Esophagus (tissue), 2 donors: Measurements from ENCODE around the gene FAF2. TPM values are rescaled to one million over a fixed set of nuclear protein-coding genes. Genes with fewer than 3 reads are reported as not detected.

Experiments
- H3K27ac ChIP-seq, 2 donors: one replicate each; pipeline ENCODE4 v1.5.1; 2013; ENCODE audit warnings: low read depth in 2 of 2, mild to moderate bottlenecking in 2 of 2, inconsistent platforms in 1 of 2, low read length in 1 of 2, moderate library complexity in 1 of 2
- H3K27me3 ChIP-seq, 2 donors: one replicate each; pipeline ENCODE4 v1.6.1; 2013; ENCODE audit warnings: low read length in 2 of 2, control low read depth in 1 of 2, mild to moderate bottlenecking in 1 of 2; ENCODE audit not compliant: insufficient read depth in 2 of 2, control insufficient read depth in 1 of 2
- H3K36me3 ChIP-seq, 2 donors: one replicate each; pipeline ENCODE4 v1.6.1; 2013; ENCODE audit warnings: low read length in 1 of 2; ENCODE audit not compliant: control insufficient read depth in 2 of 2, insufficient read depth in 2 of 2
- H3K4me1 ChIP-seq, 2 donors: one replicate each; pipeline ENCODE4 v1.6.1; 2013; ENCODE audit warnings: low read length in 1 of 2; ENCODE audit not compliant: control insufficient read depth in 2 of 2, insufficient read depth in 2 of 2
- H3K4me3 ChIP-seq, 2 donors: one replicate each; pipeline ENCODE4 v1.5.1; 2013; ENCODE audit warnings: low read length in 2 of 2, mild to moderate bottlenecking in 2 of 2, low read depth in 1 of 2, moderate library complexity in 1 of 2
- H3K9me3 ChIP-seq, 2 donors: one replicate each; pipeline ENCODE4 v1.6.1; 2013; ENCODE audit warnings: mild to moderate bottlenecking in 2 of 2, low read depth in 1 of 2, low read length in 1 of 2, moderate library complexity in 1 of 2; ENCODE audit not compliant: control insufficient read depth in 2 of 2, insufficient read depth in 1 of 2
- WGBS, 2 donors: extraction: QIAGEN DNeasy Blood & Tissue Kit; methylation state at CpG; one replicate each; pipeline ENCODE4 v1.1.7; 2013; 5-methylcytosine and 5-hydroxymethylcytosine counted together
- polyA plus RNA-seq, 2 donors: library from polyadenylated mRNA; stranded (reverse); fragments of 200-250 nt; gene quantifications; one replicate each; pipeline ENCODE4 v1.2.3, GENCODE V29; 2013
- donor health status: healthy with polysubstance abuse.
- donor health status: Bipolar disorder and iron deficiency.

The FAF2 gene
- polyA plus RNA-seq, 2 donors, result 9.7 to 12.6 TPM

DNA sequence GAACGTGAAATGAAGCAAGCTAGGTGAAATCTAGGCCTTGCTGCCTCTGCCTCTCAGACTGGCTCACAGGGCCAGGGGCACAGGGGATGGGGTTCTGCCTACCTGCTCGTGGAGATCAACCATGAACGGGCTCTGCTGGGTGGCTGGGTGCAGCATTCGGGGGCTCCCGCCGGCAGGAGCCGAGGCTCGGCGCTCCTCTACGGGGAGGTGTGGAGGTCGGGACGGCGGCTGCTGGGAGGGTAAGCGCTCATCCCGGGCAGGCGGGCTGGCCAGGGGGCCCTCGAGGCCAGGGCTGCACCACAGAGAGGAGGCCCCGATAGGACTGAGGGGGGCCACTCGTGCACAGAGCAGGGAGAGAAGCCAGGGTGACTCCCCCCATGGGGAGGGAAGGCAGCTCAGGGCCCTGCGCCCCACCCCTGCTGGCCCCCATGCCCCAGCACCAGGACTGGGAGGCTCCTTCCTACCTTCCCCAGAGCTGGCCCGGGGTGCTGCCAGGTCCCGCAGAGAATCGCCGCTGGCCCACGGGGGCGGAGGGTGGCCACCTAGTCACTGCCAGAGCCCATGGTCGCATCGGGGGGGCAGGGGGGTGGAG, 83.8 kb downstream of the FAF2 start:
- Histone ChIP-seq H3K27me3 (no peaks in the 10 kb centered on the region), H3K4me3 (no peak overlapping the region), H3K27ac (no peak overlapping the region), H3K4me1 (peaks cover 8 to 54% of the 10 kb centered on the region in 2 donors), H3K36me3 (peaks cover 2 to 39% of the 10 kb centered on the region in 2 donors), H3K9me3 (no peaks in the 10 kb centered on the region)
- 76 to 85% methylated on average over 26 to 28 of the region's 28 CpGs for WGBS, 2 donors

DNA sequence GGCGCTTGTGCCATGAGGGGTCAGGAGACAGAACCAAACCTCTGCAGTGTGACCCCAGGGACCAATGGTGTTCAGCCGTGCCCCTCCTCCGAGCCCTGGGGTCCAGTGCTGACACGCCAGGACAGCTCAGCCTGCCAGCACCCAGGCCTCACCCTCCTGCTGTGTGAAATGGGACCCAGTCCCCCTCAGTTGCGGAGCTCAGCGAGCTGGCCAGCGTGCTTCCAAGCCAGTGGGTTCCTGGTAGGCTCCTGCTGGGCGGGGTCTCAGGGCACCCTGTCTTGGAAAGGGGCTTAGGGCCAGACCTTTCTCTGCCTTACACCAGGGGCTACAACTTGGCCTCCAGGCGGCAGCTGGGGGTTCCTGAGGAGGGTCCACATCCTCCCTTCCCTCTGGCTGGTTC, 84.6 kb downstream of the FAF2 start:
- Histone ChIP-seq H3K27me3 (no peaks in the 10 kb centered on the region), H3K9me3 (no peaks in the 10 kb centered on the region), H3K4me3 (no peak overlapping the region), H3K4me1 (peaks cover 8 to 54% of the 10 kb centered on the region in 2 donors), H3K27ac (peak overlapping the region; percentile 94 to 99), H3K36me3 (peaks cover 2 to 38% of the 10 kb centered on the region in 2 donors)
- WGBS, 2 donors, result 69 to 82% methylated on average over 9 of the region's 9 CpGs

DNA sequence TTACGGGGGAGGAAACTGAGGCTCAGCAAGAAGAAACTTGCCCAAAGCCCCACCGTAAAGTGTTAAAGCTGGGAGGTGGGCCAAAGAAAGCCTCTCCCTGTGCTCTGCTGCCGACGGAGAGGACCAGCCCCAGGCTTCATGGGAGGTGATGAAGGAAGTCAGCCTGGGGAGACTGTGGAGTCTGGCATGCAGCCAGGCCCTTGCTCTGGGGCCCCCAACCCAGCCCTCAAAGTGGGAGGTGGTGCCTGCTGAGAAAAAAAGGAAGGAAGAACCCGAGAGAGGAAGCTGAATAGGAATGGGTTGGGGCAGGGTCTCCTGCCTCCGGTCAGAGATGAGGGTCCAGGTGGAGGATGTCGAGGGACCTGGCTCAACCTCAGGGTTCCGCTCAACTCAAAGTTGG, 85.2 kb downstream of the FAF2 start:
- H3K36me3 ChIP-seq, result peaks cover under 1 to 33% of the 10 kb centered on the region in 2 donors
- H3K4me1 ChIP-seq, result peaks cover 8 to 52% of the 10 kb centered on the region in 2 donors
- peak overlapping the region; percentile 94 to 99 for H3K27ac ChIP-seq
- no peaks in the 10 kb centered on the region for H3K27me3 ChIP-seq
- H3K9me3 ChIP-seq, result no peaks in the 10 kb centered on the region
- WGBS, 2 donors, result 17 to 27% methylated on average over 8 of the region's 8 CpGs
- peak overlapping the region in 1 of 2 donors; percentile 4 for H3K4me3 ChIP-seq

DNA sequence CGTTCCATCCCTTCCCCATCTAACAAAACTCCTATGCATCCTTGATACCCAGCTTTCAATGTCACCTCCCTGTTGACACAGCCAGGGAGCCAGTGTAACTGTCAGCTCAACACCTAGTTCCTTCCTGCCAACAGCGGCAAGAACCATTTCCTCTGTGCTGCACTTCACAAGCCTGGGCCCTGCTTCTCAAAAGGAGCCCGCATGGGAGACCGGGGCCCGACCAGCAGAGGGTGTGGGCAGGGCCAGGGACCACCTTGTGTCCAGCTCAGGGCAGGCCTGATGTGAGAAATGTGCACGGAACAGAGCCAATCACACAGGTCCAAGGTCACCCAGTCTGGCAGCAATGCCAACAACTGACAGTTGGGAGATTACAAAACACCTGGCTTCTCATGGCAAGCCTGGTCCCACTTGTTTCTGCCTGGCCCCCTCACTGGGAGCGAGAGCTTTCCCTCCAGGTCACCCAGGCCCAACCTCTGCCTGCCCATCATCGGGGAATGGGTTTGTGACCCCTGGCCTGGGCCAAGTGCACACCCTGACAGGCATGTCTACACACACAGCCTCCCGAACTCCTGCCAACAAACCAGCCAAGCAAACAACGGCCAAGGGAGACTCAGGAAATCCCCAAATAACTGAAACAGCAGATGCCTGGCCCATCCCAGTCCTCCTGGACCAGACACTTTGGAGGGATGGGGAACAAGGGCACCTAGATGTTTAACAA, 85.9 kb downstream of the FAF2 start:
- H3K4me3 ChIP-seq, result peak overlapping the region in 1 of 2 donors; percentile 4
- WGBS, 2 donors, result 4% methylated on average over 10 of the region's 10 CpGs
- no peaks in the 10 kb centered on the region for H3K27me3 ChIP-seq
- no peaks in the 10 kb centered on the region for H3K9me3 ChIP-seq
- H3K4me1 ChIP-seq, result peaks cover 8 to 47% of the 10 kb centered on the region in 2 donors
- H3K36me3 ChIP-seq, result peaks cover 0 to 27% of the 10 kb centered on the region in 2 donors
- peak overlapping the region; percentile 94 to 99 for H3K27ac ChIP-seq

DNA sequence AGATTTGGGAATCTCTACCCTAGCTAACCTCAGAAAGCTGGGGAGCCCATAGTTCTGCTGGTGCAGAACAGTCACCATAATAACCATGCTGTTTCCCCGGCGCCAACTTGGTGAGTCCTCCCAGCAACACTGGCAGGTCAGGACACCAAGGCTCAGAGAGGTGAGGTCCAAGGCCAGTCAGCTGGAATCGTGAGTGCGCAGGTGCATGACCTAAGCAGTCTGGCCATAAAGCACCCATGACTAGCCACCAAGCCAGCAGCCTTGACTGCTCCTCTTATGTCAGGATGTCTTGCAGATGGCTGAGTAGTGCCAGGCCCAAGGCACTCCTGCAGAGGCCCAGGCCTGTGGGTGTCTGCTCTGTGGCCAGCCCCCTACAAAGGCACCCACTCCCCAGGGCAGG, 86.5 kb downstream of the FAF2 start:
- Histone ChIP-seq H3K4me3 (peak overlapping the region in 1 of 2 donors; percentile 81), H3K9me3 (no peaks in the 10 kb centered on the region), H3K36me3 (peaks cover 0 to 21% of the 10 kb centered on the region in 2 donors), H3K27ac (peak overlapping the region; percentile 94 to 99), H3K27me3 (no peaks in the 10 kb centered on the region), H3K4me1 (peaks cover 7 to 41% of the 10 kb centered on the region in 2 donors)
- WGBS, 2 donors, result 36 to 40% methylated on average over 4 of the region's 4 CpGs

DNA sequence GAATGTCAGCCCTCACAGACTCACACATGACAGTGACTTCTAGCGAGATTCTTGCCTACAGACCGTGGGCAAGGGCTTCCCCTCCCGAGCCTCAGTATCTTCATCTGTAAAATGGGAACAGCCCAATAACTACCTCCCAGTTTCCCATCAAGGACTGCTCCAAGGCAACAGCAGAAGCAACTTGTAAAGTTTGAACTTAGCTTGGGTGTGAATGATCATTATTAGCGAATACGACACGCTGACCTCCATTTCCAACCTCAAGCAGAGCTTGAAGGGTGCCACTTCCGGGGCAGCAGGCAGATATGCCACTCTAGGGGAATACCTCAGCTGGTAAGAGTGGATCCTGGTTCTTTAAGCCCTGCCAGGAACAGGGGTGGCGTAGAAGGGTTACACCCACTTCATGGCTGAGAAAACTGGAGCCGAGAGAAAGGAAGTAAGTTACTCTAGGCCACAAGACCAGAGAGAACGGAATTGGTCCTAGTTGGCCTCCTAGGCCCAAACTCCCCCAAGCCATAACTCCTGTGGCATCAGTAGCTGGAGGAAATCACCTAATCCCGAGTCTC, 87.0 kb downstream of the FAF2 start:
- peak overlapping the region; percentile 81 to 84 for H3K4me3 ChIP-seq
- 23 to 24% methylated on average over 11 of the region's 11 CpGs for WGBS, 2 donors
- no peaks in the 10 kb centered on the region for H3K27me3 ChIP-seq
- peak overlapping the region; percentile 94 to 99 for H3K27ac ChIP-seq
- H3K4me1 ChIP-seq, result peaks cover 5 to 40% of the 10 kb centered on the region in 2 donors
- no peaks in the 10 kb centered on the region for H3K9me3 ChIP-seq
- peaks cover 0 to 20% of the 10 kb centered on the region in 2 donors for H3K36me3 ChIP-seq

DNA sequence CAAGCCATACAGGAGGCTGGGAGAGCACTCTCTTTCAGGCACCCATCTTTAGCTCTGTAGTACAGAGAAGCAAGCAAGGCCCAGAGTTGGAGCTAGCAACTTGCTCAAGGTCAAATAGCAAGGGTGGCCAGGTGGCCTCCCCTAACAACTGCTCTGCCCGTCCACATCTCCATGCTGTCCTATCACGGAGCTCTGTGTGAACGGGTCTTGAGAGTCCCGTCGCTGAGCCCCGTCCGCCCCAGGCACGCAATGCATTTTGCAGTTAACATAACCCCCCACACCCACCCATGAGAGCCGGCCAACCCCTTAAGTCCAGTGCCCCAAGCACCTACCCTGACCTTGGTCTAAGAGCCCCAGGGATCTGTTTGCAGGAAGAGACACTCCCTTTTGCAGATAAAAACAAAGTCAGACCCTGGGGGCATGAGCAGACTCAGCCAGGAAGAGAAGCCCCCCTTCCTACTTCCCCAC, 87.5 kb downstream of the FAF2 start:
- WGBS, 2 donors, result 0 to 3% methylated on average over 9 of the region's 9 CpGs
- peaks cover 5 to 38% of the 10 kb centered on the region in 2 donors for H3K4me1 ChIP-seq
- peak overlapping the region; percentile 81 to 84 for H3K4me3 ChIP-seq
- H3K36me3 ChIP-seq, result peaks cover 0 to 15% of the 10 kb centered on the region in 2 donors
- H3K27me3 ChIP-seq, result no peaks in the 10 kb centered on the region
- no peaks in the 10 kb centered on the region for H3K9me3 ChIP-seq
- peak overlapping the region; percentile 94 to 99 for H3K27ac ChIP-seq

DNA sequence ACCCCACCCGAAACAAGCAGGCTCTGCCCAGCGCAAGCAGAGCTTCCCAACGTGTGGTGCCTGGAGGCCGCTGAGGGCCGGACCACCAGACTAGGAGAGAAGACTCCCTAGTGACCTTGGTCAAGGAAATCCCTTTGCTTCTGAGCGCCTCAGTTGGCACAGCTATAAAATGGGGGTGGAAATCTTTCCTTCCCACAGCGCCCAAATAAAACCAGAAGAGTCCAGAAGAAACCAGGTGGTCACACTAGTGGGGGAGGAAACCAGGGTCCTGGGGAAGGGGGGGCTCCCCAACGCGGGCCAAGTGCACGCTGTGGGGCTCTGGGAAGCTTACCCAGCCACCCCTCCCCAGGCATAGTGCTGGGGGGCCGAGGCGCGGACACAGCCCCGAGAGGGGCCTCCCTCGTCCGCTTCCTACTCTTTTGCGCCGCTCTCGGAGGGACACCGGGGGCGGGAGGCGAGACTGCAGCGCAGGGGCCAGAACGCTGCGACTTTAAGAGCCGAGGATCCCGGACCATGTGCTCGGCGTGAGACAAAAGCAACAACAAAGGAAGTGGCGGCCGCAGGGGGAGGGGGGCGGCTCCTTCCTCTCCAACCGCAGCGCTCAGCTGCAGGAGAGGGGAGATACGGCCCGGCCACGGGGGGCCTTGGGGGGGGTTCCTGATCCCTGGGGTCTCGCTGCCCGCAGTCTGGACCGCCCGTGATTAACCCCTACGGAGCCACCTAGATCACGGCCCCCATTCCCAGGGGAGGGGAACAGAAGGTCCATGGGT, 88.1 kb downstream of the FAF2 start:
- H3K4me1 ChIP-seq, result peaks cover 5 to 37% of the 10 kb centered on the region in 2 donors
- 1 to 2% methylated on average over 32 to 43 of the region's 43 CpGs for WGBS, 2 donors
- peak overlapping the region; percentile 94 to 99 for H3K27ac ChIP-seq

DNA sequence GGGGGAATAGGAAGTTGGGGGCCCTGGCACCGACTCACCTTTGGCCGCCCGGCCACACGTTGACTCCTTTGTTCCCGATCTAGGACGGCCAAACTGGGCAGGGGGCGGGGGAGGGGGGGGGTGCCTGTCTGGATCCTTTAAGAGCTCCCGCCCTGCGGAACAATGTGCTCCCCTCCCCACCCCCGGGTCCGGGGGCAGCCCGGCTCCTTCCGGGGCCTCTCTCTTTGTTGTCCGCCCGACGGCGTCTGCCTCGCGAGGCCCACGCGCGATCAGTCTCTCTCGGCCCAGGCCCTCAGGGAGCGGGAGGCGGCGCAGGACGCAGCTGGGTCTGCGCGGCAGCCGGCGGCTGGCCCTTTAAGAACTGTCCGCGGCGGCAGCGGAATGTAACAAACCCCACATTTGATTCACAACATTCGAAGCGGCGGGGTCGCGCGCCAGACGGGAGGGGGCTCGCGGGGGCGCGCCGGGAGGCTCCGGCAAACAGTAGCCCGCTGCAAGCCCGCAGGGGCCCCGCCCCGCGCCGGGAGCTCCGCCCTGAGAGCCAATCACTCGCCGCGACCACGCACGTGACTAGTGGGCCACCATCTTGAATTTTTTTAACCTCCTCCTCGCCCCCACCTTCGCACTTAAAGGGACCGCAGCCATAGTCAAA, 88.8 kb downstream of the FAF2 start, which contains the start of gene RNF44:
RNF44 (minus strand) TSS at position 501 of the 652 bp plus-strand sequence. CDS start 4,930 bp downstream, outside the sequence.
- Histone ChIP-seq H3K27me3 (no peaks in the 10 kb centered on the region), H3K27ac (peak within 1 kb of the TSS; percentile 94 to 99), H3K9me3 (no peaks in the 10 kb centered on the region), H3K4me1 (peaks cover 5 to 42% of the 10 kb centered on the region in 2 donors), H3K4me3 (peak within 1 kb of the TSS; percentile 81 to 84), H3K36me3 (peaks cover 0 to 3% of the 10 kb centered on the region in 2 donors)
- 0% methylated on average over 56 to 63 of the region's 63 CpGs for WGBS, 2 donors

More for the DNA sequence above, 88.1 kb downstream of the FAF2 start:
- no peaks in the 10 kb centered on the region for H3K27me3 ChIP-seq
- peak overlapping the region; percentile 81 to 84 for H3K4me3 ChIP-seq
- peaks cover 0 to 10% of the 10 kb centered on the region in 2 donors for H3K36me3 ChIP-seq
- H3K9me3 ChIP-seq, result no peaks in the 10 kb centered on the region
